NCI-H1436 treated with DMSO at 0.1 percent for 48 hours (cell line): Measurements from ENCODE around the gene VMP1.
"Not testable (repeated sequence)": the region's sequence is repeated elsewhere in the genome, so short reads cannot be mapped to it uniquely, and the experiment has no call there.

Experiments used
- DNase-seq: peaks from one replicate; lab custom pipeline; 2025; lab: John Stamatoyannopoulos, UW

Gene VMP1

DNA sequence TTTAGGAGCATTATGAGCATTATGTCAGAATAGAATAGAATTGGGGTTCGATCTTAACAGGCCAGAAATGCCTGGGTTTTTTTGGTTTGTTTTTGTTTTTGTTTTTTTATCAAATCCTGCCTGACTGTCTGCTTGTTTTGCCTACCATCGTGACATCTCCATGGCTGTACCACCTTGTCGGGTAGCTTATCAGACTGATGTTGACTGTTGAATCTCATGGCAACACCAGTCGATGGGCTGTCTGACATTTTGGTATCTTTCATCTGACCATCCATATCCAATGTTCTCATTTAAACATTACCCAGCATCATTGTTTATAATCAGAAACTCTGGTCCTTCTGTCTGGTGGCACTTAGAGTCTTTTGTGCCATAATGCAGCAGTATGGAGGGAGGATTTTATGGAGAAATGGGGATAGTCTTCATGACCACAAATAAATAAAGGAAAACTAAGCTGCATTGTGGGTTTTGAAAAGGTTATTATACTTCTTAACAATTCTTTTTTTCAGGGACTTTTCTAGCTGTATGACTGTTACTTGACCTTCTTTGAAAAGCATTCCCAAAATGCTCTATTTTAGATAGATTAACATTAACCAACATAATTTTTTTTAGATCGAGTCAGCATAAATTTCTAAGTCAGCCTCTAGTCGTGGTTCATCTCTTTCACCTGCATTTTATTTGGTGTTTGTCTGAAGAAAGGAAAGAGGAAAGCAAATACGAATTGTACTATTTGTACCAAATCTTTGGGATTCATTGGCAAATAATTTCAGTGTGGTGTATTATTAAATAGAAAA lies 133.8 kb downstream of the VMP1 start:
- DNase-seq = not testable (repeated sequence)

DNA sequence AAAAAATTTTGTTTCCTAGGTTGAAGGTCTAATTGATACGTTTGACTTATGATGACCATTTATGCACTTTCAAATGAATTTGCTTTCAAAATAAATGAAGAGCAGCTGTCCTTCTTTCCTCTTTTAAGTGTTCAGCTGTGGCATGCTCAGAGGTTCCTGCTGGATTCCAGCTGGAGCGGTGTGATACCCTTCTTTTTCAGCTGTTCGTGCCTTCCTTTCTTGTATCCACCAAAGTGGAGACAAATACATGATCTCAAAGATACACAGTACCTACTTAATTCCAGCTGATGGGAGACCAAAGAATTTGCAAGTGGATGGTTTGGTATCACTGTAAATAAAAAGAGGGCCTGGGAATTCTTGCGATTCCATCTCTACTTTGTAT lies 134.4 kb downstream of the VMP1 start:
- DNase-seq = not testable (repeated sequence)

DNA sequence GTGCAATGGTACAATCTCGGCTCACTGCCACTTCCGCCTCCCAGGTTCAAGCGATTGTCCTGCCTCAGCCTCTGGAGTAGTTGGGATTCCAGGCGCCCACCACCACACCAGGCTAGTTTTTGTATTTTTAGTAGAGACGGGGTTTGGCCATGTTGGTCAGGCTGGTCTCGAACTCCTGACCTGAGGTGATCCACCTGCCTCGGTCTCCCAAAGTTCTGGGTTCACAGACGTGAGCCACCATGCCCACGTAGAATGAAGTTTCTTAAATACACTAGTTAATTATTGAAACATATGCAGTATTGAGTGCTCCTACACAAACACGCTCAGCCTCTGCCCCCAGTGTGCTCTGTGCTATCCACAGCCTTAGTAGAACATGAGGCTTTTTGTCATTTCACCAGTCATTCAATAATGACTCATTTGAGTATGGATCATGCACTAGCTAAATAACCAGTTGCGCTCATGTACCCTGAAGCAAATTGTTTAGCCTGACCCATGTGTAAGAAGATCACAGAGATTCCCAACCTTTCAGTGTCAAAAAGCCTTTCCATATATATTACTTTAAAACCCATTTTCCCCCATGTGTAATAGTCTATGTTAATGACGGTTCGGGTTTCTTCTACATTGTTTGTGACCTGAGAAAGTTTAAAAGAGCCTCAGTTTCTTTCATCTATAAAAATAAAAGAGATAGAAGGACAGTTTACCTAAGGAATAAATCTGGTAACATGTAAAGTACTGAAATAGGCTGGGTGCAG lies 135.6 kb downstream of the VMP1 start:
- no peak for DNase-seq

DNA sequence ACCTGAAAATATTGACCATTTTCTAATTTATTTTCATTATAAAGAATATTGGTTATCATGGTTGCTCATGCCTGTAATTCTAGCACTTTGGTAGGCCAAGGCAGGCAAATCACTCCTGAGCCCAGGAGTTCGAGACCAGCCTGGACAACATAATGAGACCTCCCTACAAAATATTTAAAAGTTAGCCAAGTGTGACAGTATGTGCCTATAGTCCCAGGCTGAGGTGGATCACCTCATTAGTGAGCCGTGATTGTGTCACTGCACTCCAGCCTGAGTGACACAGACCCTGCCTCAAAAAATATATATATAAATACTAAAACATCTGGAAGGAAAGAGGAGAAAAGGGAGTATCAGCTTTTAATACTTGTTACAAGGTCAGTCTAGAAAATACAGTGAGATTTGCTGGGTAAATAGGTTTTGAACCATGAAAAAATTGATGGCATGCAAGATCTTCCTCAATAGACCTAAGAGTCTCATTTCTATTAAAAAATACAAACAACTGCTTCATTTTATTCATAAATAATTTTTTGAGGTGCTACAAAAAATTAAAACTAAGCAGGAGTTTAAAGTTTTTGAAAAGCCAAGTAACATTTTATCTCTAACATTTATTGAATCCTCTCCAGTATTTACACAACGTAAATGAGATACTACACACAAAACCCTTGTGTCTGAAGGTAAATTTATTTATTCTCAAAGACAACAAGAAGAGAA lies 137.6 kb downstream of the VMP1 start:
- no peak for DNase-seq

DNA sequence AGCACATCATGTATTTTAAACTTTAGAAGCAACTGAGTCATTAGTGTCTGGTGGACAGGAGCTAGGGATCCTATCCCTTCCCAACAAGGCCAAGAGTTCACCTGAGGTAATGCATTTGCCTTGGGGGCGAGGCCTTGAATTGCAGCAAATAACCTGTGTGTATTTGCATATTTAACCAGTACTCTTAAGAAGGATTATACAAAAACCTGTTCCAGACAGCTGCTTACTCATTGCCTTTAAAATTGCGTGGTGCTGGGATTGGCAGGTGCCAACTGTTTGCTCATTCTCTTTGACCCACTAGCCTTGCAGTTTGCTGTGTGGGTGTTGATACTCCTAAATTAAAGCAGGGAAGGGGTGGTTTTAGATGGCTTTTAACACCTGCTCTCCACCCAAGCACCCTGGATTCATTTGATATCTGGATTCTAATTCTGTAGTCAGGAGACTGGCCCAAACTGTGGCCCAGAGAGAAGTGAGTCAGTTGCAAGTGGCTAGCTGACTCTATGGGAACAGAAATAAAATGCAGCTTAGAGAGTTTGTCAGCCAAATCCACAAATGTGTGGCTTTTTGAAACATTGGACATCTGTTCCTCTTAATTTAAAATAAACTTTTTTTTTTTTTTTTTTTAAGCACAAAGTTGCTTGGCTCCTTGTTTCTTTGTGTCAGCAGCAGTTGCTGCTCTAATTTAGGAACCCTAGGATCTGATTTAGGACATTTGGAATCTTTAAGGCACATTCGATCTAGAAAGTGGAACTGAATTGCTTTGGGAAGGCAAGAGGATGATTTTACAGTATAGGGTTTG lies 138.3 kb downstream of the VMP1 start:
- peak; percentile 100 for DNase-seq

DNA sequence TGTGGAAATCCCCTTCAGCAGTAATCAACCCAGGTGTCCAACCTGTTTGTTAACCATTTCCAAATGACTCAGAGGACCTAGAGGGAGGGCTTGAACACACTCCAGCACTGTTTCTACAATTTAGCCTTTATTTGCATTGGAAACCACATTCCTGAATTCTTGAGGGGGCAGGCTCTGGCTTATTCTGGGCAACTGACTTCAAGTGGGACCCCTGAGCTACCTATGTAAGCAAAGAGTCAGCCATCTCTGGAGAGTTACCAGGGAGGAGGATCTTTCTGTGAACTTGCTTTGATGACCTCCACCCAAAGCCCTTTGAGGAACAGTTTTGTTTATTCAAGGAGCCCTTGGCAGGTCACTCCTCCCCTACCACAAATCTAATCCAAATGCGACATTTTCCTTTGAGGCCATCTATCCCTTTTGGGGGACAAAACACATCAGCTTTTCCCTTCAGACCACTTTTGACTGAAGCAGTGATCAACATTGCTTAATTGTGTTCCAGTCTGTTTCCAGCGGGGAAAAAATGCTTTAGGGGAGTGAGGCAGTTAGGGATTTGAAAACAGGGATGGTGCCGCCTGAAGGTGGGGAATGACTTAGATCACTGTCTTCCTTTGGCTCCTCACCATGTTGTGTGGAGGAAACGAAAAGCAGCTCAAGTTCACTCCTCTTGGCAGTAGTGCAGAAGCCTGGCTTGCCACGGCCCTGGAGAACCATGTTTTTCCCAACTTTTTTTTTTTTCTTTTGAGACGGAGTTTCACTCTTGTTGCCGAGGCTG lies 139.1 kb downstream of the VMP1 start:
- peak; percentile 64 for DNase-seq

DNA sequence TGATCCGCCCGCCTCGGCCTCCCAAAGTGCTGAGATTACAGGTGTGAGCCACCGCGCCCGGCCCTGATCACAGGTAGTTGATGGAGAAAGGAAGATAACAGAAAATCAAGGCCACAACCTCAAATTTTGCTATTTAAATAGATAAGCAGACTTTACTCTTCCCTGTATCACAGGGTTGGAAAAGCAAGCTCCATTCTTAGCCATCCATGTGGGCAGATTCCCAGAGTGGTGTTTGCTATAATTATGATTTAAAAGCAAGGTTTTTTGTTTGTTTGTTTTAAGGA lies 140.9 kb downstream of the VMP1 start:
- DNase-seq = no peak

DNA sequence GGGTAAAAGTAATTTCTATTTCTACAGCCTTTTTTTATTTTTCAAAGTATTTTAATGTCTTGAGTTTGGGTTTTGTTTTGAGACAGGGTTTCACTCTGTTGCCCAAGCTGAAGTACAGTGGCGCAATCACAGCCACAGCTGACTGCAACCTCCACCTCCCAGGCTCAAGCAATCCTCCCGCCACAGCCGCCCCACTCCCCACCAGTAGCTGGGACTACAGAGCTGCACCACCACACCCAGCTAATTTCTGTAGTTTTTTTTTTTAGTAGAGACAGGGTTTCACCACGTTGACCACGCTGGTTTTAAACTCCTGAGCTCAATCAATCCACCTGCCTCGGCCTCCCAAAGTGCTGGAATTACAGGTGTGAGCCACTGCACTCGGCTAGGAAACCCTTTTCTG lies 141.3 kb downstream of the VMP1 start:
- no peak for DNase-seq

DNA sequence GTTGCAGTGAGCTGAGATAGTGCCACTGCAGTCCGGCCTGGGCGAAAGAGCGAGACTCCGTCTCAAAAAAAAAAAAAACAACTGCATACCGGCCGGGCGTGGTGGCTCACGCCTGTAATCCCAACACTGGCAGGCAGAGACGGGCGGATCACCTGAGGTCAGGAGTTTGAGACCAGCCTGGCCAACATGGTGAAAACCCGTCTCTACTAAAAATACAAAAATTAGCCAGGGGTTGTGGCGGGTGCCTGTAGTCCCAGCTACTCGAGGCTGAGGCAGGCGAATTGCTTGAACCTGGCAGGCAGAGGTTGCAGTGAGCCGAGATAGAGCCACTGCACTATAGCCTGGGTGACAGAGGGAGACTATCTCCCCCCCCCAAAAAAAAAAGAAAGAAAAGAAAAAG lies 142.9 kb downstream of the VMP1 start:
- DNase-seq = not testable (repeated sequence)

DNA sequence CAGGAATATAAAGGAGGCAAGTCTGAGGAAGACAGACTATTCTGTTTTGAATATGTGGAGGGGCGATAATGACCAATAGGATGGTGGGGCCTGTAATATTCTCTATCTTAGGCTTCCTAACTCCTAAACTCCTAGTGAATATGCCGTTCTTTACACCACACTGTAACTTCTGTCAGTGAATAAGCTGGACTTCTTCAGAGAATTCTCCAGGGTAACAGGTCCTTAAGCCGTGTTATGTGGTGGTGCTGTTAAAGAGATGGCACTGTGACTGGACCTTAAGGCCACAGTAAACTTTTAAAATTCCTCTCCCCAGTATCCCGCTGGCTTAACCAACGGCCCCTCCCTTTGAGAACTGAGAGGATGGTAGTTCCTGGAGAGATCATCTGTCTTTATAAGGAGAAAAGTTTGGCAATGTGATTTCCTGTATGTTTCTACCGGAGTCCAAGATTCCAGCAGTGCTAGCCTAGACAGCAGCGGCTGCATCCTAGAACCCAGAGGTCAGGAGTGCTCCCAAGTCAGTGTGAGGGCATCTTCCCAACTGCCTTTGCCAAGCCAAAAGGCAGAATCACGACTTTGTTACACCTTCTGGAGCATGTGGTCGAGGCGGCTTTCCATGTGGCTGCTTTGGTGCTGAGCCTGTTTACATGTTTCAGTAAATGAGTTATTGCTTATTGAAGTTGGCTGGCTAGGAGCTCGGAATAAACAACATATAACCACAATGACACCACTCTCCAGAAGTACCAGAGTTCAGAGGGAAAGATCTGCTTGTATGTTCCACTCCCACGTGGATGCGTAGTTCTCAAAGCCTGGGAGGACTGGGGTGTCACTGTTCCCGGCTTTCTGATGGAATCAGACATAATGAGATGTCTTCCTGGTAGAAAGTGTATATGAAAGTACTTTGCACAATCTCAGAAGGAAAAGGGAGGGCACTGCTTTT lies 144.3 kb downstream of the VMP1 start:
- DNase-seq = no peak

DNA sequence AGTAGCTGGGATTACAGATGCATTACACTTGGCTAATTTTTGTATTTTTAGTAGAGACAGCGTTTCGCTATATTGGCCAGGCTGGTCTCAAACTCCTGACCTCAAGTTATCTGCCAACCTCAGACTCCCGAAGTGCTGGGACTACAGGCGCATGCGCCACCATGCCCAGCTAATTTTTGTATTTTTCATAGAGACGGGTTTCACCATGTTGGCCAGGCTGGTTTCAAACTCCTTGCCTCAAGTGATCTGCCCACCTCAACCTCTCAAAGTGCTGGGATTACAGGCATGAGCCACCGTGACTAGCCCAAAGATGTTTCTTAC lies 145.4 kb downstream of the VMP1 start:
- not testable (repeated sequence) for DNase-seq

DNA sequence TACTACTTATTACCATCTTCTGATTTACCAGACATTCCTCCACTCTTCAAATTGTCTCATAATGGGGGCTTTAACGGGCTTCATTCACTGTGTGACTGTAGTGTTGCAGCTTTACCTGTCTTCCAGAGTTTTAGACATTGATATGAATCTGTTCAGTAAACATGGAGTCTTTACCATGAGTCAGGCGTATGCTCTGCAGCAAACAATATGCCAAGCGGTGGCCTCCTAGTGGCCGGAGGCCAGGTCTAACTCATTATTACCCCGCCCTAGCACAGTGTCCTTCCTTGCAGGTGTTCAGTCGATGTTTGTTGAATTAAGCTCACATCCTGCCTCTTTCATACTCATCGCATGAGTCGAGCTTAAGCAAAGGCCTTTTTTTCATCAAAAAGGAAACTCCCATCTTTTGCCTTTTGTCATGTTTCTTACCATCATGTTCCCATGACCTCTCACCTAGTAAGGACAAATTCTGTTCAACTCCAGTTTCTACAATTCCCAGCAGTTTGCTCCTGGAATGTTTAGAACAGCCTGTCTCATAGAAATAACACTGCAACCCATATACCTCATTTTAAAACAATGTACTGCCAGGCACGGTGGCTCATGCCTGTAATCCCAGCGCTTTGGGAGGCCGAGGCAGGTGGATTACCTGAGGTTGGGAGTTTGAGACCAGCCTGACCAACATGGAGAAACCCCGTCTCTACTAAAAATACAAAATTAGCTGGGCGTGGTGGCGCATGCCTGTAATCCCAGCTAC lies 145.9 kb downstream of the VMP1 start:
- no peak for DNase-seq

DNA sequence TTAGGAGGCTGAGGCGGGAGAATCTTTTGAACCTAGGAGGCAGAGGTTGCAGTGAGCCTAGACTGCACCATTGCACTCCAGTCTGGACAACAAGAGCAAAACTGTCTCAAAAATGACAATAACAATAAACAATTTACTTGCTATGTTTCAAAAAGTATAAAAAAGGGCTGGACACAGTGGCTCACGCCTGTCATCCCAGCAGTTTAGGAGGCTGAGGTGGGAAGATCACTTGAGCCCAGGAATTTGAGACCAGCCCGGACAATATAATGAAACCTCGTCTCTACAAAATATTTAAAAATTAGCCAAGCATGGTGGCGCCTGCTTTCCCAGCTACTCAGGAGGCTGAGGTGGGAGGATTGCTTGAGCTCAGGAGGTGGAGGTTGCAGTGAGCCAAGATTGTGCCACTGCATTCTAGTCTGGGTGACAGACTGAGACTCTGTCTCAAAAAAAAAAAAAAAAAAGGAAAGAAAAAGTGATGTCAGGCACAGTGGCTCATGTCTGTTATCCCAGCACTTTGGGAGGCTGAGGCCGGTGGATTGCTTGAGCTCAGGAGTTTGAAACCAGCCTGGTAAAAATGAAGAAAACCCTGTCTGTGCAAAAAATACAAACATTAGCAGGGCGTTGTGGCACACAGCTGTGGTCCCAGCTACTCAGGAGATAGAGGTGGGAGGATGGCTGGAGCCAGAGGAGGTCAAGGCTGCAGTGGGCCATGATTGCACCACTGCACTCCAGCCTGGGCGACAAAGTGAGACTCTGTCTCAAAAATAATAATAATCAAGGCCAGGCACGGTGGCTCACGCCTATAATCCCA lies 146.7 kb downstream of the VMP1 start:
- DNase-seq = not testable (repeated sequence)

DNA sequence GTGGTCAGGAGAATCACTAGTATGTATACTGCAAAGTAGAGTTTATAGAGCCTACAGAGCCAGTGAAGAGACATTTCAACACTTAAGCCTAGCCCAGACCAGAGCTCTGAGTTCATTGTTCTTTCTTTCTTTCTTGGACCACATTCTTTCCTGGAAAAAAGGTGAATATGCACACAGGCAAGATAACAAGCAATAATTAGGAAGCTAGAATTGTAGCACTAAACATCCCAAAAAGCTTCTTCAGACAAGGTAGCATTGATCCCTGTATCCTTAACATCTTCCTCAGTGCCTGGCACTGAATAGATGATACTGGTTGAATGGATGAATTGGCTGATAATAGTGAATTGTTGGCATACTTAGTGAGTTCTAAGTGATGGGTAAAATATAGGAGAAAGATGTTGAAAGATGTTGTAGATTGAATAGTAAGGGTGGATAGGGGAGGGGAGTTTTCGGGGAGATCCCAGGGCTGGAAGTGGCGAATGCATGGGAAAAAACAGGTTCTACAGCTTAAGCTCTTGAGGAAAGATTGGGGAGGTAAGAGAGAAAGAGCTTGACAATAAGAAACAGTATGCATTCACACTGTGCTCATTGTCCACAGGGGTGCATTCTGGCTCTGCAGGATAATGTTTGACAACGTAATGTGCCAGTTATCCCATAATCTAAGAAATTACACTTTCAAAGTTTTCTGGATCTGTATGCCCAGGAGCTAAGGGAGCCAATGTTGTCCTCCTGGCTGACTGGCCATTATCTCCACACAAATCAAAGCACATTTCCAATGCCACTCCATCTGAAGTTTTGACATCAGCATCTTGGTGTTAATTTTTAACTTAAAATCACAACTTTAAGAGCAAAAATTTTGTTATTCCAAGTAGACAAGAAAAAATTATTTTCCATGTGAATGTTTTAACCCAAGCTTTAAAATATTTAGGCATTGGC lies 149.7 kb downstream of the VMP1 start:
- no peak for DNase-seq

DNA sequence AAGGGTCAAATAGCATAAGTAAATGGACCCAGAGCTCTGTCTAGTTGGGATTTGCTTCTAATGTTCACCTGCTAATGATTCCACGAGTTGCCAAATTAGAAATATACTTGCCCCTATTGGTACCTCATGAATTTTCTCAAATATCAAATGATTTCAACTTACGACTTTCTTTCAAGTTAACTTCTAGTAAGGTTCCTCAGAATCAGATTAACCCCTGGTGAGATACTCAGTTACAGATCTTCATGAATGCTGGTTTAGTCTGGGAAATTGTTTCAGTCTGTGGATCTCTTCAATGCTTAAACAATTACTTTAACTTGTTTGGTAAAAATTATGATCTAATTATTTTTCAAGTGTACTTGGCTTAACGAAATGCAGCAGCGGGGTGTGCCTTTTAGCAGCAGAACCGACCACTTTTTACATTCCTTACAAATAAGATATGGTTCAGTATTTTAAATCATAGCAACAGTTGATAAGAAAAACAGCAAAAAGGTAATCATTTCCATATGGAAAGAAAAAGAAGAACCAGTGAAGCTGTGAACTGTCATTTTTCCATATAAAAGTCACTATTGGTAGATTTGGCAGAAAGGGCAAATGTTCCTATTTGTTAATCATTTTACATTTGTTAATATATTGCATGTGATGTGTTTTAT lies 150.8 kb downstream of the VMP1 start:
- DNase-seq = no peak

DNA sequence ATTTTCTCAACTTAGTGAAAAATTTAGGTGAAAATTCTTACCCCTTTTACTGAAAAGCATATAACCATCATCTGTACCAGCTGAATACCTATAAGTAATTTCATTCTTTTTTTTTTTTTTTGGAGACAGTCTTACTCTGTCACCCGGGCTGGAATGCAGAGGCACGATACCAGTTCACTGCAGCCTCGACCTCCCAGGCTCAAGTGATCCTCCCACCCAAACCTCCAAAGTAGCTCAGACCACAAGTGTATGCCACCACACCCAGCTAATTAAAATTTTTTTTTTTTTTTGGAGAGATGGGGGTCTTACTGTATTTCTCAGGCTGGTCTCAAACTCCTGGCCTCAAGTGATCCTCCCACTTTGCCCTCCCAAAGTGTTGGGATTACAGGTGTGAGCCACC lies 151.5 kb downstream of the VMP1 start:
- DNase-seq = no peak

DNA sequence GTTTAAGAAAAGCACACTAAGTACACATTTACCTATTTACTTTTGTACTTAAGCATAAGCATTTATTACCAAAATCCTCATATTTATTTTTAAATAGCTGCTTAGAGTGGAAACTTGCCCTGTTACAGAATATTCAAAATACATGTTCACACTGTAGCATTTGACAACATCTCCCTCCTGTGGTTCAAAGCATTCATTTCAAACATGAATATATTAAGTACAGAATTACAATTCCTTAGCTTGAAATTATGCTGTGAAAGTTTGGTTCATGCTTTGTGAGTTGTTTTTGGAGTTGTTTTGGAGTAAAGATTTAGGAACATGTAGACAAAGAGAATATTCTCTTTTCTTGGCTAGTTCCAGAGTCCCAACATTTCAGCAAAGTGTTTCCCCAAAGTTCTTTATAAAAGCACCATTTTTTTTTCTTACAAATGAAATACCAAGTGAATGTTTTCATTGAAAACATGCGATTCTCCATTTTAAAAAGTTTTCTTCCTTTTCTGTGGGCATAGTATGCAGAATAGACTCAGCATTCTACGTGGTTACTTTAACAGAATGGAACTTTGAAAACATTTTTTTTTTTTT lies 152.1 kb downstream of the VMP1 start:
- no peak for DNase-seq
